ENCODE results near the gene MIPEP.

The MIPEP gene

GRCh38 chr13:23813635-23814034 lies 75.6 kb downstream of the MIPEP start:
- H3K79me2 ChIP-seq (ENCODE audit: control insufficient read depth, low read length) = no peaks in the 10 kb centered on the region
- H4K20me1 ChIP-seq (ENCODE audit: control insufficient read depth, insufficient read depth, low read depth, low read length) = no peaks in the 10 kb centered on the region
- no peaks in the 10 kb centered on the region for H3K9me3 ChIP-seq (ENCODE audit: control insufficient read depth, insufficient read depth, low read length)
- H3K27ac ChIP-seq (ENCODE audit: low read depth, low read length) = no peak overlapping the region
- no peaks in the 10 kb centered on the region for H3K36me3 ChIP-seq (ENCODE audit: control insufficient read depth, low read length)
- H3K4me1 ChIP-seq (ENCODE audit: control insufficient read depth, low read length) = peaks cover 2% of the 10 kb centered on the region
- H3K4me2 ChIP-seq (ENCODE audit: low read length) = no peak overlapping the region
- H3K4me3 ChIP-seq (ENCODE audit: low read length) = no peak overlapping the region
- H3K27me3 ChIP-seq (ENCODE audit: control insufficient read depth, low read length) = peaks cover 16% of the 10 kb centered on the region
- TF ChIP-seq EZH2phosphoT487 (IDR thresholded peaks at IDR 0.05; ENCODE audit: borderline replicate concordance, low read length) (no peak), CTCF (IDR thresholded peaks at IDR 0.05; ENCODE audit: low read depth, low read length, poor library complexity, severe bottlenecking) (no peak)
- H3K9me2 ChIP-seq (replicated peaks; ENCODE audit: control insufficient read depth, low read length) = no peaks in the 10 kb centered on the region
- H3F3A ChIP-seq (ENCODE audit: control insufficient read depth, insufficient read depth) = no peaks in the 10 kb centered on the region

- H3K4me3 ChIP-seq (ENCODE audit: low read length) = no peak overlapping the region
- no peak overlapping the region for H3K27ac ChIP-seq (ENCODE audit: low read depth, low read length)
- no peak for TF ChIP-seq EZH2phosphoT487 (IDR thresholded peaks at IDR 0.05; ENCODE audit: borderline replicate concordance, low read length)
- no peak for TF ChIP-seq CTCF (IDR thresholded peaks at IDR 0.05; ENCODE audit: low read depth, low read length, poor library complexity, severe bottlenecking)
Observed at GRCh38 chr13:23811366-23812062, 77.7 kb downstream of the MIPEP start.

GRCh38 chr13:23810685-23811240 lies 78.4 kb downstream of the MIPEP start:
- Histone ChIP-seq H3K4me1 (ENCODE audit: control insufficient read depth, low read length) (peaks cover 25% of the 10 kb centered on the region), H3K9me2 (replicated peaks; ENCODE audit: control insufficient read depth, low read length) (no peaks in the 10 kb centered on the region), H3K79me2 (ENCODE audit: control insufficient read depth, low read length) (no peaks in the 10 kb centered on the region), H3F3A (ENCODE audit: control insufficient read depth, insufficient read depth) (peaks cover 11% of the 10 kb centered on the region), H3K27me3 (ENCODE audit: control insufficient read depth, low read length) (peaks cover 21% of the 10 kb centered on the region), H3K27ac (ENCODE audit: low read depth, low read length) (no peak overlapping the region), H3K9me3 (ENCODE audit: control insufficient read depth, insufficient read depth, low read length) (no peaks in the 10 kb centered on the region), H3K4me3 (ENCODE audit: low read length) (no peak overlapping the region), H4K20me1 (ENCODE audit: control insufficient read depth, insufficient read depth, low read depth, low read length) (peaks cover 14% of the 10 kb centered on the region; the same call in 1 of the 2 replicates), H3K36me3 (ENCODE audit: control insufficient read depth, low read length) (no peaks in the 10 kb centered on the region), H3K4me2 (ENCODE audit: low read length) (no peak overlapping the region)
- no peak for TF ChIP-seq EZH2phosphoT487 (IDR thresholded peaks at IDR 0.05; ENCODE audit: borderline replicate concordance, low read length)
- TF ChIP-seq CTCF (IDR thresholded peaks at IDR 0.05; ENCODE audit: low read depth, low read length, poor library complexity, severe bottlenecking) = peak; percentile 51

More at GRCh38 chr13:23811366-23812062, 77.7 kb downstream of the MIPEP start:
- Histone ChIP-seq H3K9me2 (replicated peaks; ENCODE audit: control insufficient read depth, low read length) (no peaks in the 10 kb centered on the region), H3K27me3 (ENCODE audit: control insufficient read depth, low read length) (peaks cover 16% of the 10 kb centered on the region), H3K79me2 (ENCODE audit: control insufficient read depth, low read length) (no peaks in the 10 kb centered on the region), H3K36me3 (ENCODE audit: control insufficient read depth, low read length) (no peaks in the 10 kb centered on the region), H4K20me1 (ENCODE audit: control insufficient read depth, insufficient read depth, low read depth, low read length) (peaks cover 8% of the 10 kb centered on the region; the same call in 1 of the 2 replicates), H3K4me2 (ENCODE audit: low read length) (no peak overlapping the region), H3K4me1 (ENCODE audit: control insufficient read depth, low read length) (peaks cover 23% of the 10 kb centered on the region), H3F3A (ENCODE audit: control insufficient read depth, insufficient read depth) (peaks cover 11% of the 10 kb centered on the region), H3K9me3 (ENCODE audit: control insufficient read depth, insufficient read depth, low read length) (no peaks in the 10 kb centered on the region)
